OCI-LY7 (cell line): Measurements from ENCODE around the gene ZNF442. TPM values are rescaled to one million over a fixed set of nuclear protein-coding genes. Genes with fewer than 3 reads are reported as not detected.

ENCODE experiments used
- BruUV-seq: library from RNA; stranded (reverse); fragments of 400-500 nt; replicated peaks from 2 replicates; lab custom pipeline; 2021; lab: Mats Ljungman, UMichigan
- CTCF ChIA-PET: fragments of 300-600 bp; sonication (Branson Sonifier 250); formaldehyde crosslinking; loops from one replicate; lab custom pipeline; 2022; ENCODE audit warnings: antibody characterized with exemption; ENCODE audit not compliant: unreplicated experiment; lab: Charles Lee
- POLR2A ChIA-PET: fragments of 300-600 bp; sonication (Branson Sonifier 250); formaldehyde crosslinking; loops from one replicate; lab custom pipeline; 2022; ENCODE audit warnings: antibody characterized with exemption; lab: Charles Lee
- DNase-seq: peaks from one replicate; pipeline ENCODE4 v3.0.0-alpha.2; 2015; ENCODE audit warnings: low spot score
- H2AFZ ChIP-seq: fragments of 200-600 bp; sonication (generic), shearing (Covaris generic); 2 replicates; pipeline ENCODE4 v1.6.1; 2014; ENCODE audit warnings: mild to moderate bottlenecking, antibody characterized with exemption, low read length, moderate library complexity
- H3K27ac ChIP-seq: fragments of 200-600 bp; sonication (generic); 2 replicates; pipeline ENCODE4 v1.5.1; 2014; ENCODE audit warnings: mixed run types, low read depth, mild to moderate bottlenecking, moderate library complexity, low read length, inconsistent platforms; ENCODE audit not compliant: poor library complexity, severe bottlenecking
- H3K36me3 ChIP-seq: fragments of 200-600 bp; sonication (generic); 2 replicates; pipeline ENCODE4 v1.6.1; 2014; ENCODE audit warnings: mild to moderate bottlenecking, antibody characterized with exemption, low read length, moderate library complexity, mixed read lengths; ENCODE audit not compliant: insufficient read depth
- H3K4me1 ChIP-seq: fragments of 200-600 bp; sonication (generic); 2 replicates; pipeline ENCODE4 v1.5.1; 2014; ENCODE audit warnings: mild to moderate bottlenecking, low read length; ENCODE audit not compliant: insufficient read depth, poor library complexity, severe bottlenecking
- H3K4me2 ChIP-seq: fragments of 200-600 bp; sonication (generic); 2 replicates; pipeline ENCODE4 v1.6.1; 2014; ENCODE audit warnings: mild to moderate bottlenecking, low read length
- H3K4me3 ChIP-seq: fragments of 200-600 bp; sonication (generic); 2 replicates; pipeline ENCODE4 v1.5.1; 2014; ENCODE audit warnings: mild to moderate bottlenecking, low read depth, low read length; ENCODE audit not compliant: poor library complexity, severe bottlenecking
- H3K79me2 ChIP-seq: fragments of 200-600 bp; sonication (generic); 2 replicates; pipeline ENCODE4 v1.6.1; 2016; ENCODE audit warnings: low read depth, mild to moderate bottlenecking, low read length, moderate library complexity, mixed read lengths; ENCODE audit not compliant: insufficient read depth
- H3K9me2 ChIP-seq: fragments of 200-600 bp; sonication (generic); 2 replicates; pipeline ENCODE4 v1.6.1; 2016; ENCODE audit warnings: mild to moderate bottlenecking, low read length, mixed read lengths; ENCODE audit not compliant: insufficient read depth
- H3K9me3 ChIP-seq: fragments of 200-600 bp; sonication (generic); 2 replicates; pipeline ENCODE4 v1.6.1; 2014; ENCODE audit warnings: mild to moderate bottlenecking, mixed run types, low read length, mixed read lengths
- H4K20me1 ChIP-seq: fragments of 200-600 bp; sonication (generic); 2 replicates; pipeline ENCODE4 v1.6.1; 2014; ENCODE audit warnings: mild to moderate bottlenecking, antibody characterized with exemption, low read length, moderate library complexity, mixed read lengths; ENCODE audit not compliant: insufficient read depth
- EZH2phosphoT487 ChIP-seq: fragments of 200-600 bp; sonication (generic); IDR thresholded peaks from 2 replicates; pipeline ENCODE4 v1.6.1; 2018; ENCODE audit warnings: low read depth, borderline replicate concordance, mild to moderate bottlenecking, mixed run types, antibody characterized with exemption, low read length, moderate library complexity, mixed read lengths
- intact Hi-C: fragments of 100-400 bp; cut with micrococcal nuclease; formaldehyde crosslinking; loops from one replicate; pipeline ENCODE4 v1.10.0; 2022; ENCODE audit not compliant: unreplicated experiment
- total RNA-seq, 2 experiments: library from RNA; depleted of rRNA in 1 of 2; stranded (reverse); fragments of >200 nt in 1 of 2; shearing (Covaris generic) in 1 of 2; gene quantifications; 2 replicates each; pipeline ENCODE4 v1.2.3, GENCODE V29; 2014 to 2022
- TF ChIP-seq, protein P1 (sequence below): fragments of 200-600 bp; sonication (generic); conservative IDR thresholded peaks from 2 replicates; pipeline ENCODE4 v1.5.1; 2014; ENCODE audit warnings: mild to moderate bottlenecking, antibody characterized with exemption, low read length, moderate library complexity, mixed read lengths

Gene ZNF442
- total RNA-seq, 2 experiments from 2014 or later: 0.19 to 0.76 TPM

GRCh38 chr19:12350890-12351197 lies 14.6 kb downstream of the ZNF442 start:
- H3K4me3 ChIP-seq: no peak overlapping the region
- no peak overlapping the region for H3K27ac ChIP-seq
- no peaks in the 10 kb centered on the region for H3K9me2 ChIP-seq
- no peaks in the 10 kb centered on the region for H3K4me1 ChIP-seq
- no peaks in the 10 kb centered on the region for H4K20me1 ChIP-seq
- no peak for DNase-seq
- H3K9me3 ChIP-seq: peaks cover 20% of the 10 kb centered on the region
- no peak overlapping the region for H3K4me2 ChIP-seq
- H2AFZ ChIP-seq: no peak overlapping the region
- CTCF ChIA-PET: no interaction called here
- no peaks in the 10 kb centered on the region for H3K36me3 ChIP-seq
- TF ChIP-seq EZH2phosphoT487: no peak
- TF ChIP-seq, protein P1, sequence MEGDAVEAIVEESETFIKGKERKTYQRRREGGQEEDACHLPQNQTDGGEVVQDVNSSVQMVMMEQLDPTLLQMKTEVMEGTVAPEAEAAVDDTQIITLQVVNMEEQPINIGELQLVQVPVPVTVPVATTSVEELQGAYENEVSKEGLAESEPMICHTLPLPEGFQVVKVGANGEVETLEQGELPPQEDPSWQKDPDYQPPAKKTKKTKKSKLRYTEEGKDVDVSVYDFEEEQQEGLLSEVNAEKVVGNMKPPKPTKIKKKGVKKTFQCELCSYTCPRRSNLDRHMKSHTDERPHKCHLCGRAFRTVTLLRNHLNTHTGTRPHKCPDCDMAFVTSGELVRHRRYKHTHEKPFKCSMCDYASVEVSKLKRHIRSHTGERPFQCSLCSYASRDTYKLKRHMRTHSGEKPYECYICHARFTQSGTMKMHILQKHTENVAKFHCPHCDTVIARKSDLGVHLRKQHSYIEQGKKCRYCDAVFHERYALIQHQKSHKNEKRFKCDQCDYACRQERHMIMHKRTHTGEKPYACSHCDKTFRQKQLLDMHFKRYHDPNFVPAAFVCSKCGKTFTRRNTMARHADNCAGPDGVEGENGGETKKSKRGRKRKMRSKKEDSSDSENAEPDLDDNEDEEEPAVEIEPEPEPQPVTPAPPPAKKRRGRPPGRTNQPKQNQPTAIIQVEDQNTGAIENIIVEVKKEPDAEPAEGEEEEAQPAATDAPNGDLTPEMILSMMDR: no peak
- BruUV-seq: no TSS peak
- intact Hi-C loops: no loop called here
- no peaks in the 10 kb centered on the region for H3K79me2 ChIP-seq
- POLR2A ChIA-PET: no interaction called here

- POLR2A ChIA-PET: no interaction called here
- Histone ChIP-seq H3K36me3 (no peaks in the 10 kb centered on the region), H3K4me3 (no peak overlapping the region), H4K20me1 (no peaks in the 10 kb centered on the region), H3K4me2 (no peak overlapping the region), H3K27ac (no peak overlapping the region), H3K9me3 (peaks cover 25% of the 10 kb centered on the region), H3K4me1 (no peaks in the 10 kb centered on the region), H3K79me2 (no peaks in the 10 kb centered on the region), H2AFZ (no peak overlapping the region), H3K9me2 (no peaks in the 10 kb centered on the region)
- DNase-seq: no peak
- intact Hi-C loops: no loop called here
- no TSS peak for BruUV-seq
- TF ChIP-seq EZH2phosphoT487: no peak
- TF ChIP-seq, protein P1: no peak
- CTCF ChIA-PET: no interaction called here
Observed at GRCh38 chr19:12350185-12350889, 15.1 kb downstream of the ZNF442 start.

- Histone ChIP-seq H3K4me3 (no peak overlapping the region), H3K9me3 (peaks cover 24% of the 10 kb centered on the region), H4K20me1 (no peaks in the 10 kb centered on the region), H3K9me2 (no peaks in the 10 kb centered on the region), H3K36me3 (no peaks in the 10 kb centered on the region), H3K4me1 (no peaks in the 10 kb centered on the region), H3K79me2 (no peaks in the 10 kb centered on the region), H3K27ac (no peak overlapping the region), H2AFZ (no peak overlapping the region), H3K4me2 (no peak overlapping the region)
- TF ChIP-seq, protein P1: peak; percentile 71
- no peak for TF ChIP-seq EZH2phosphoT487
- POLR2A ChIA-PET: no interaction called here
- no TSS peak for BruUV-seq
- intact Hi-C loops: loop anchor here (1.0 to 10.0 kb wide), 2 partner anchors 206 to 252 kb away; no protein-coding TSS in a partner anchor
- DNase-seq: peak; percentile 60
- CTCF ChIA-PET: no interaction called here
Observed at GRCh38 chr19:12346896-12347295, 18.6 kb downstream of the ZNF442 start.
